K562 (cell line): ENCODE measurements around the gene CLCN6. TPM values are rescaled to one million over a fixed set of nuclear protein-coding genes. Genes with fewer than 3 reads are reported as not detected.

ENCODE experiments used
- ATAC-seq: fragments of 200-7000 bp; cut with Tn5 transposase; 3 replicates; pipeline ENCODE4 v1.9.1; 2020; ENCODE audit warnings: moderate library complexity
- BruUV-seq: library from RNA; stranded (reverse); fragments of 400-500 nt; replicated peaks from 2 replicates; lab custom pipeline; 2021; lab: Mats Ljungman, UMichigan
- CTCF ChIA-PET: fragments of 300-600 bp; formaldehyde crosslinking; extraction: SDS; loops from one replicate; lab custom pipeline; 2021; ENCODE audit warnings: low intra/inter-chr PET ratio; lab: Yijun Ruan, JAX
- POLR2A ChIA-PET: fragments of 300-600, 350-650 bp; sonication (Branson Sonifier 250); formaldehyde crosslinking; extraction: SDS; loops from one replicate; lab custom pipeline; 2021; ENCODE audit warnings: antibody characterized with exemption, inconsistent platforms; lab: Yijun Ruan, JAX
- DNase-seq, 4 experiments: peaks; one replicate each; pipeline versions ENCODE4 v3.0.0 to v3.0.0-alpha.2; 2011 to 2018; ENCODE audit warnings: low spot score in 3 of 4, mixed read lengths in 3 of 4; ENCODE audit errors: extremely low read depth in 1 of 4
- FAIRE-seq: peaks from 2 replicates; lab custom pipeline; 2011; peaks lifted over from hg19 to GRCh38; lab: Jason Lieb, UNC
- H2AFZ ChIP-seq: 2 replicates; pipeline ENCODE4 v1.6.0; 2011; ENCODE audit warnings: low read depth, low read length, control low read depth, inconsistent platforms
- H3K27ac ChIP-seq: fragments of 200-600 bp; 3 replicates; pipeline ENCODE4 v1.8.0; 2011; ENCODE audit warnings: low read depth, mild to moderate bottlenecking, control low read depth, inconsistent platforms, low read length, moderate library complexity, mixed read lengths; ENCODE audit errors: extremely low read depth
- H3K27me3 ChIP-seq, 2 experiments: fragments of 300-600 bp in 1 of 2; 2 replicates in 1 of 2; 3 replicates in 1 of 2; pipeline versions ENCODE4 v1.6.0 to v1.8.0; 2011; ENCODE audit warnings: inconsistent platforms in 2 of 2, low read length in 2 of 2, mild to moderate bottlenecking in 1 of 2, mixed read lengths in 1 of 2, moderate library complexity in 1 of 2; ENCODE audit not compliant: control insufficient read depth in 2 of 2, insufficient read depth in 2 of 2
- H3K36me3 ChIP-seq: fragments of 300-600 bp; 3 replicates; pipeline ENCODE4 v1.8.0; 2011; ENCODE audit warnings: mild to moderate bottlenecking, low read length, inconsistent platforms; ENCODE audit not compliant: control insufficient read depth, insufficient read depth
- H3K4me1 ChIP-seq, 2 experiments: fragments of 200-600 bp in 1 of 2; replicated peaks in 1 of 2; 2 replicates in 1 of 2; 3 replicates in 1 of 2; pipeline versions ENCODE4 v1.5.1 to v1.8.0; 2011; ENCODE audit warnings: inconsistent platforms in 2 of 2, low read length in 2 of 2, mild to moderate bottlenecking in 1 of 2, mixed read lengths in 1 of 2, moderate library complexity in 1 of 2; ENCODE audit not compliant: control insufficient read depth in 2 of 2, insufficient read depth in 2 of 2
- H3K4me2 ChIP-seq: 2 replicates; pipeline ENCODE4 v1.6.1; 2011; ENCODE audit warnings: low read length, control low read depth, inconsistent platforms, mixed read lengths; ENCODE audit not compliant: insufficient read depth
- H3K4me3 ChIP-seq: fragments of 200-600 bp; sonication (generic), shearing (Covaris generic); 2 replicates; pipeline ENCODE4 v1.5.1; 2016; ENCODE audit warnings: control low read depth, inconsistent platforms
- H3K79me2 ChIP-seq: fragments of 200-600 bp; 3 replicates; pipeline ENCODE4 v1.8.0; 2011; ENCODE audit warnings: low read length, inconsistent platforms; ENCODE audit not compliant: control insufficient read depth, insufficient read depth
- H3K9ac ChIP-seq, 2 experiments: 2 replicates each; pipeline versions ENCODE4 v1.6.0 to v1.6.1; 2011; ENCODE audit warnings: low read depth in 2 of 2, low read length in 2 of 2, control low read depth in 1 of 2, inconsistent platforms in 1 of 2, mild to moderate bottlenecking in 1 of 2, mixed read lengths in 1 of 2; ENCODE audit not compliant: insufficient read depth in 1 of 2
- H3K9me1 ChIP-seq: one replicate; pipeline ENCODE4 v1.6.0; 2011; ENCODE audit warnings: inconsistent platforms, mild to moderate bottlenecking, low read length, moderate library complexity; ENCODE audit not compliant: control insufficient read depth, insufficient read depth
- H3K9me3 ChIP-seq: replicated peaks from 2 replicates; pipeline ENCODE4 v1.5.1; 2011; ENCODE audit warnings: low read depth, low read length, inconsistent platforms; ENCODE audit not compliant: control insufficient read depth, insufficient read depth
- H4K20me1 ChIP-seq: replicated peaks from 2 replicates; pipeline ENCODE4 v1.6.1; 2011; ENCODE audit warnings: low read length, inconsistent platforms, mixed read lengths; ENCODE audit not compliant: control insufficient read depth, insufficient read depth
- MYNN ChIP-seq, 2 experiments: sonication (generic); formaldehyde crosslinking in 1 of 2; IDR thresholded peaks; 2 replicates each; pipeline versions ENCODE4 v1.5.0 to v1.6.1; 2016 to 2020; ENCODE audit warnings: antibody characterized with exemption in 1 of 2, missing genetic modification reagents in 1 of 2
- NRF1 ChIP-seq, 2 experiments: fragments of 450-650 bp; IDR thresholded peaks in 1 of 2; conservative IDR thresholded peaks in 1 of 2; 2 replicates each; pipeline ENCODE4 v1.6.1; 2014; ENCODE audit warnings: mild to moderate bottlenecking in 2 of 2
- RB1 ChIP-seq: fragments of 450-650 bp; IDR thresholded peaks from 2 replicates; pipeline ENCODE4 v1.6.1; 2017; ENCODE audit warnings: low read depth, mild to moderate bottlenecking
- SNRNP70 ChIP-seq: fragments of 200-400 bp; formaldehyde crosslinking; optimal IDR thresholded peaks from 2 replicates; pipeline ENCODE3; 2017; ENCODE audit warnings: low read depth, low read length
- ZNF212 ChIP-seq: fragments of 450-650 bp; formaldehyde crosslinking; IDR thresholded peaks from 2 replicates; pipeline ENCODE4 v1.4.0; 2020; ENCODE audit warnings: mild to moderate bottlenecking
- WGBS: fragments of 100-300 bp; shearing (Covaris generic); methylation state at CpG from one replicate; pipeline ENCODE4 v1.1.6; 2016; ENCODE audit warnings: low coverage, mixed read lengths; ENCODE audit not compliant: insufficient coverage; ENCODE audit errors: missing lambda C conversion rate; 5-methylcytosine and 5-hydroxymethylcytosine counted together
- in situ Hi-C: fragments of 300-500 bp; cut with MboI; formaldehyde crosslinking; loops from 4 replicates; pipeline ENCODE4 v1.15.0; 2018; ENCODE audit warnings: inconsistent platforms, mixed read lengths
- intact Hi-C: fragments of 100-400 bp; cut with micrococcal nuclease; formaldehyde crosslinking; loops from 2 replicates; pipeline ENCODE4 v1.14.2; 2022
- polyA plus RNA-seq, 8 experiments: library from polyadenylated mRNA; depleted of rRNA in 4 of 8; stranded (reverse) in 5 of 8; unstranded in 3 of 8; fragments of >200 nt; fragmentation: Nextera tagmentation in 2 of 8; fragmentation: Illumina TruSeq in 1 of 8; extraction: Ambion mirVana in 2 of 8; extraction: Trizol in 1 of 8; gene quantifications; 2 replicates each; pipeline versions ENCODE4 v1.2.1 to v1.2.3, GENCODE V29; 2011 to 2014; ENCODE audit warnings: inconsistent platforms in 1 of 8, missing spikeins in 1 of 8
- total RNA-seq, 7 experiments: library from RNA; depleted of rRNA in 6 of 7; stranded (reverse); fragments of >200 nt in 6 of 7; fragmentation: Illumina TruSeq in 2 of 7; extraction: Trizol in 2 of 7; gene quantifications; 2 replicates each; pipeline versions ENCODE4 v1.2.1 to v1.2.3, GENCODE V29; 2011 to 2021; ENCODE audit warnings: low replicate concordance in 1 of 7
- TF ChIP-seq, protein P1 (sequence below): fragments of 450-650 bp; IDR thresholded peaks from 2 replicates; pipeline ENCODE4 v1.6.1; 2016; ENCODE audit warnings: mild to moderate bottlenecking, moderate library complexity

The CLCN6 gene
- total and polyA plus RNA-seq, 9 of the 15 experiments (the other 6 are each of a cell fraction or from before 2014, with no cell fraction given) = 2.0 to 21.8 (median 13.6) TPM

DNA sequence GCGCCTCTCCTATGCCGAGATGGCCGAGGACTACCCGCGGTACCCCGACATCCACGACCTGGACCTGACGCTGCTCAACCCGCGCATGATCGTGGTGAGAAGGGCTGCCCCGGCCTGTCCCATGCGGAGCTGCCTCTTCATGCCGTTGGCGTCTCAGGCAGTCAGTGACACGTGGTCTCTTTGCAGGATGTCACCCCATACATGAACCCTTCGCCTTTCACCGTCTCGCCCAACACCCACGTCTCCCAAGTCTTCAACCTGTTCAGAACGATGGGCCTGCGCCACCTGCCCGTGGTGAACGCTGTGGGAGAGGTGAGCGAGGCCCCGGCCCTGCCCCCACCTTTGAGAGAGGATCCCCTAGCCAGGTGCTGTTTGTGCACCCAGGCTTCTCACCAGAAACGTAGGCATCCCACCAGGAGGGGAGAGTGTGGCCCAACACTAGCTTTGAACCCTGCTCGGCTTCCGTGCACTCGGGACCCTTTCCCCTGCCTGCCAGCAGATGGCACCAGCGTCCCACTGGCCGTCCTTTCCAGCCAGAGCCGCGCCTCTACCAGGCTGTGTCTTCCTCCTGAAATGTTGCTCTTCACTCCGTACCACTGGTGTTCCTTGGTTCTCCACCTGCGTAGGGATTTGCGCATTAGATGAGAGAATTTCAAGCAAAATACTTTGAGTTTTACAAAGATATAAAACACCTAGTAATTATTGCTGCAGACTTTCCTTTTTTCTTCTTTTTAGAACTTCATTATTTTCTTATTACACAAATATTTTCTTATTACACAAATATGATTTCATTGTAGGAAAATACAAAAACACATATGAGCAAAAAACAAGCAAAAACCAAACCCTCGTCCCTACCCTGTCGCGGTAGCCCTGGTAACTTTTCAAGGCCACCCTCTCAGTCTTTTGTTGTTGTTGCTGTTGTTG is 32.6 kb downstream of the CLCN6 start:
- no peak overlapping the region for H3K4me2 ChIP-seq
- POLR2A ChIA-PET = interaction anchor here (0.6 to 14.0 kb wide), 13 partner anchors 10 to 199 kb away, joined by 3 to 304 read pairs (median 4); partner anchors contain the start of gene PLOD1
- intact Hi-C loops (loop anchor here (1.0 to 2.0 kb wide), 3 partner anchors 56 to 192 kb away; no protein-coding TSS in a partner anchor), in situ Hi-C loops (no loop called here)
- H3K4me1 ChIP-seq = peaks cover 29 to 47% of the 10 kb centered on the region in 2 experiments
- H3K4me3 ChIP-seq = no peak overlapping the region
- ATAC-seq (peak; percentile 85), DNase-seq (peak; percentile 87 to 92 (median 89)), FAIRE-seq (peak; percentile 88)
- H3K36me3 ChIP-seq = peaks cover 89% of the 10 kb centered on the region
- H3K9me3 ChIP-seq = no peaks in the 10 kb centered on the region
- no peaks in the 10 kb centered on the region for H3K27me3 ChIP-seq
- no peaks in the 10 kb centered on the region; the same call in 1 of the 2 replicates for H4K20me1 ChIP-seq
- no peak overlapping the region; the same call in 2 of the 3 replicates for H3K27ac ChIP-seq
- CTCF ChIA-PET = interaction anchor here (0.6 to 4.7 kb wide), 9 partner anchors 10 to 163 kb away, joined by 3 to 93 read pairs (median 4); no protein-coding TSS in a partner anchor
- no peak overlapping the region; the same call in 1 of the 2 replicates for H2AFZ ChIP-seq
- WGBS = 58% methylated on average over 40 of the region's 40 CpGs
- BruUV-seq = no TSS peak
- H3K9me1 ChIP-seq = no peaks in the 10 kb centered on the region
- H3K9ac ChIP-seq = 0 out of 4 replicates have a peak overlapping the region, but pooled peaks of 1 of the 2 experiments have one; percentile 0
- H3K79me2 ChIP-seq = no peaks in the 10 kb centered on the region
- TF ChIP-seq SNRNP70 (no peak), NRF1 (conservative IDR thresholded peaks at IDR 0.05 in 1 of 2, IDR thresholded peaks at IDR 0.05 in 1 of 2) (no peak; a peak in 1 of 4 replicates), ZNF212 (no peak), MYNN (IDR thresholded peaks at IDR 0.05) (no peak; the same call in 1 of the 2 replicates), MYNN (CRISPR knock-in tag; IDR thresholded peaks at IDR 0.05) (no peak), RB1 (peak; percentile 72; the same call in 1 of the 2 replicates)
- TF ChIP-seq, protein P1, sequence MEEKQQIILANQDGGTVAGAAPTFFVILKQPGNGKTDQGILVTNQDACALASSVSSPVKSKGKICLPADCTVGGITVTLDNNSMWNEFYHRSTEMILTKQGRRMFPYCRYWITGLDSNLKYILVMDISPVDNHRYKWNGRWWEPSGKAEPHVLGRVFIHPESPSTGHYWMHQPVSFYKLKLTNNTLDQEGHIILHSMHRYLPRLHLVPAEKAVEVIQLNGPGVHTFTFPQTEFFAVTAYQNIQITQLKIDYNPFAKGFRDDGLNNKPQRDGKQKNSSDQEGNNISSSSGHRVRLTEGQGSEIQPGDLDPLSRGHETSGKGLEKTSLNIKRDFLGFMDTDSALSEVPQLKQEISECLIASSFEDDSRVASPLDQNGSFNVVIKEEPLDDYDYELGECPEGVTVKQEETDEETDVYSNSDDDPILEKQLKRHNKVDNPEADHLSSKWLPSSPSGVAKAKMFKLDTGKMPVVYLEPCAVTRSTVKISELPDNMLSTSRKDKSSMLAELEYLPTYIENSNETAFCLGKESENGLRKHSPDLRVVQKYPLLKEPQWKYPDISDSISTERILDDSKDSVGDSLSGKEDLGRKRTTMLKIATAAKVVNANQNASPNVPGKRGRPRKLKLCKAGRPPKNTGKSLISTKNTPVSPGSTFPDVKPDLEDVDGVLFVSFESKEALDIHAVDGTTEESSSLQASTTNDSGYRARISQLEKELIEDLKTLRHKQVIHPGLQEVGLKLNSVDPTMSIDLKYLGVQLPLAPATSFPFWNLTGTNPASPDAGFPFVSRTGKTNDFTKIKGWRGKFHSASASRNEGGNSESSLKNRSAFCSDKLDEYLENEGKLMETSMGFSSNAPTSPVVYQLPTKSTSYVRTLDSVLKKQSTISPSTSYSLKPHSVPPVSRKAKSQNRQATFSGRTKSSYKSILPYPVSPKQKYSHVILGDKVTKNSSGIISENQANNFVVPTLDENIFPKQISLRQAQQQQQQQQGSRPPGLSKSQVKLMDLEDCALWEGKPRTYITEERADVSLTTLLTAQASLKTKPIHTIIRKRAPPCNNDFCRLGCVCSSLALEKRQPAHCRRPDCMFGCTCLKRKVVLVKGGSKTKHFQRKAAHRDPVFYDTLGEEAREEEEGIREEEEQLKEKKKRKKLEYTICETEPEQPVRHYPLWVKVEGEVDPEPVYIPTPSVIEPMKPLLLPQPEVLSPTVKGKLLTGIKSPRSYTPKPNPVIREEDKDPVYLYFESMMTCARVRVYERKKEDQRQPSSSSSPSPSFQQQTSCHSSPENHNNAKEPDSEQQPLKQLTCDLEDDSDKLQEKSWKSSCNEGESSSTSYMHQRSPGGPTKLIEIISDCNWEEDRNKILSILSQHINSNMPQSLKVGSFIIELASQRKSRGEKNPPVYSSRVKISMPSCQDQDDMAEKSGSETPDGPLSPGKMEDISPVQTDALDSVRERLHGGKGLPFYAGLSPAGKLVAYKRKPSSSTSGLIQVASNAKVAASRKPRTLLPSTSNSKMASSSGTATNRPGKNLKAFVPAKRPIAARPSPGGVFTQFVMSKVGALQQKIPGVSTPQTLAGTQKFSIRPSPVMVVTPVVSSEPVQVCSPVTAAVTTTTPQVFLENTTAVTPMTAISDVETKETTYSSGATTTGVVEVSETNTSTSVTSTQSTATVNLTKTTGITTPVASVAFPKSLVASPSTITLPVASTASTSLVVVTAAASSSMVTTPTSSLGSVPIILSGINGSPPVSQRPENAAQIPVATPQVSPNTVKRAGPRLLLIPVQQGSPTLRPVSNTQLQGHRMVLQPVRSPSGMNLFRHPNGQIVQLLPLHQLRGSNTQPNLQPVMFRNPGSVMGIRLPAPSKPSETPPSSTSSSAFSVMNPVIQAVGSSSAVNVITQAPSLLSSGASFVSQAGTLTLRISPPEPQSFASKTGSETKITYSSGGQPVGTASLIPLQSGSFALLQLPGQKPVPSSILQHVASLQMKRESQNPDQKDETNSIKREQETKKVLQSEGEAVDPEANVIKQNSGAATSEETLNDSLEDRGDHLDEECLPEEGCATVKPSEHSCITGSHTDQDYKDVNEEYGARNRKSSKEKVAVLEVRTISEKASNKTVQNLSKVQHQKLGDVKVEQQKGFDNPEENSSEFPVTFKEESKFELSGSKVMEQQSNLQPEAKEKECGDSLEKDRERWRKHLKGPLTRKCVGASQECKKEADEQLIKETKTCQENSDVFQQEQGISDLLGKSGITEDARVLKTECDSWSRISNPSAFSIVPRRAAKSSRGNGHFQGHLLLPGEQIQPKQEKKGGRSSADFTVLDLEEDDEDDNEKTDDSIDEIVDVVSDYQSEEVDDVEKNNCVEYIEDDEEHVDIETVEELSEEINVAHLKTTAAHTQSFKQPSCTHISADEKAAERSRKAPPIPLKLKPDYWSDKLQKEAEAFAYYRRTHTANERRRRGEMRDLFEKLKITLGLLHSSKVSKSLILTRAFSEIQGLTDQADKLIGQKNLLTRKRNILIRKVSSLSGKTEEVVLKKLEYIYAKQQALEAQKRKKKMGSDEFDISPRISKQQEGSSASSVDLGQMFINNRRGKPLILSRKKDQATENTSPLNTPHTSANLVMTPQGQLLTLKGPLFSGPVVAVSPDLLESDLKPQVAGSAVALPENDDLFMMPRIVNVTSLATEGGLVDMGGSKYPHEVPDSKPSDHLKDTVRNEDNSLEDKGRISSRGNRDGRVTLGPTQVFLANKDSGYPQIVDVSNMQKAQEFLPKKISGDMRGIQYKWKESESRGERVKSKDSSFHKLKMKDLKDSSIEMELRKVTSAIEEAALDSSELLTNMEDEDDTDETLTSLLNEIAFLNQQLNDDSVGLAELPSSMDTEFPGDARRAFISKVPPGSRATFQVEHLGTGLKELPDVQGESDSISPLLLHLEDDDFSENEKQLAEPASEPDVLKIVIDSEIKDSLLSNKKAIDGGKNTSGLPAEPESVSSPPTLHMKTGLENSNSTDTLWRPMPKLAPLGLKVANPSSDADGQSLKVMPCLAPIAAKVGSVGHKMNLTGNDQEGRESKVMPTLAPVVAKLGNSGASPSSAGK = no peak
